Limb (tissue), 2 donors: ENCODE data around the gene ASPHD1.
"Not testable (repeated sequence)": the region's sequence is repeated elsewhere in the genome, so short reads cannot be mapped to it uniquely, and the experiment has no call there.

Source experiments
- DNase-seq, 2 donors: peaks; one replicate each; pipeline ENCODE4 v3.0.0-alpha.2; 2016; ENCODE audit errors: extremely low spot score in 2 of 2

Gene ASPHD1

GRCh38 chr16:29907973-29908372, 7.7 kb downstream of the ASPHD1 start:
- no peak for DNase-seq

- no peak for DNase-seq
Measured at GRCh38 chr16:29908719-29909220, 8.5 kb downstream of the ASPHD1 start.

GRCh38 chr16:29909391-29909790, 9.1 kb downstream of the ASPHD1 start:
- DNase-seq = no peak

GRCh38 chr16:29909851-29910250, 9.6 kb downstream of the ASPHD1 start:
- DNase-seq = not testable (repeated sequence)

GRCh38 chr16:29910819-29911675, 10.8 kb downstream of the ASPHD1 start:
- DNase-seq = no peak

- no peak for DNase-seq
Measured at GRCh38 chr16:29911676-29912010, 11.4 kb downstream of the ASPHD1 start.

- DNase-seq = no peak
Measured at GRCh38 chr16:29912087-29912486, 11.8 kb downstream of the ASPHD1 start.

GRCh38 chr16:29913514-29913913, 13.2 kb downstream of the ASPHD1 start:
- no peak for DNase-seq

GRCh38 chr16:29915590-29916247, 15.4 kb downstream of the ASPHD1 start:
- no peak for DNase-seq

- DNase-seq = no peak
Measured at GRCh38 chr16:29916979-29917378, 16.7 kb downstream of the ASPHD1 start.

GRCh38 chr16:29920288-29921033, 20.2 kb downstream of the ASPHD1 start:
- no peak for DNase-seq

- no peak for DNase-seq
Measured at GRCh38 chr16:29921034-29921385, 20.7 kb downstream of the ASPHD1 start.

- DNase-seq = no peak
Measured at GRCh38 chr16:29922326-29922725, 22.0 kb downstream of the ASPHD1 start.

- DNase-seq = no peak
Measured at GRCh38 chr16:29922986-29923501, 22.8 kb downstream of the ASPHD1 start.

- no peak for DNase-seq
Measured at GRCh38 chr16:29925105-29925756, 24.9 kb downstream of the ASPHD1 start.

GRCh38 chr16:29925781-29926710, 25.8 kb downstream of the ASPHD1 start, which contains the start of gene KCTD13:
TSS of gene KCTD13 (minus strand) at chr16:29926226. CDS start at chr16:29926033, 193 bp downstream.
- DNase-seq = peak; percentile 88 to 98

GRCh38 chr16:29926711-29927052, 26.4 kb downstream of the ASPHD1 start:
- DNase-seq = peak in 1 of 2 donors; percentile 20

- DNase-seq = no peak
Measured at GRCh38 chr16:29927070-29927905, 27.0 kb downstream of the ASPHD1 start.

GRCh38 chr16:29931750-29932149, 31.5 kb downstream of the ASPHD1 start:
- not testable (repeated sequence) for DNase-seq
